OCI-LY3 (cell line): ENCODE measurements around the gene ZNF423.

ENCODE experiments used
- H2AFZ ChIP-seq: fragments of 200-600, 300-600 bp; shearing (Covaris generic); 2 replicates; pipeline ENCODE4 v1.6.0; 2014; ENCODE audit warnings: antibody characterized with exemption, low read depth, low read length
- H3K27ac ChIP-seq: fragments of 200-600, 300-600 bp; sonication (generic); 2 replicates; pipeline ENCODE4 v1.5.1; 2014; ENCODE audit warnings: mild to moderate bottlenecking, low read length, moderate library complexity, mixed read lengths
- H3K27me3 ChIP-seq: fragments of 200-600, 300-600 bp; sonication (generic); 2 replicates; pipeline ENCODE4 v1.6.1; 2014; ENCODE audit warnings: low read depth, low read length, mixed read lengths
- H3K36me3 ChIP-seq: fragments of 200-600, 300-600 bp; sonication (generic); replicated peaks from 2 replicates; pipeline ENCODE3; 2014; ENCODE audit warnings: low read depth, low read length, mixed read lengths
- H3K4me1 ChIP-seq: fragments of 300-600, 200-600 bp; sonication (generic); 2 replicates; pipeline ENCODE4 v1.6.1; 2014; ENCODE audit warnings: low read length, mixed read lengths
- H3K4me2 ChIP-seq: fragments of 200-600, 300-600 bp; sonication (generic); 2 replicates; pipeline ENCODE4 v1.6.1; 2014; ENCODE audit warnings: low read length, mixed read lengths
- H3K4me3 ChIP-seq: fragments of 300-600, 200-600 bp; sonication (generic); 2 replicates; pipeline ENCODE4 v1.5.1; 2014; ENCODE audit warnings: antibody characterized with exemption, mild to moderate bottlenecking, low read length, moderate library complexity
- H3K79me2 ChIP-seq: fragments of 300-600, 200-600 bp; shearing (Covaris generic); 2 replicates; pipeline ENCODE4 v1.6.1; 2014; ENCODE audit warnings: mild to moderate bottlenecking, low read length, mixed read lengths
- H3K9ac ChIP-seq: fragments of 300-600, 200-600 bp; shearing (Covaris generic); 2 replicates; pipeline ENCODE4 v1.6.0; 2014; ENCODE audit warnings: mild to moderate bottlenecking, low read length, moderate library complexity
- H3K9me3 ChIP-seq: fragments of 200-600, 300-600 bp; shearing (Covaris generic); 2 replicates; pipeline ENCODE4 v1.6.1; 2014; ENCODE audit warnings: low read length, mixed read lengths; ENCODE audit not compliant: insufficient read depth
- H4K20me1 ChIP-seq: fragments of 200-600, 300-600 bp; sonication (generic); 2 replicates; pipeline ENCODE4 v1.6.1; 2016; ENCODE audit warnings: low read length, mixed read lengths; ENCODE audit not compliant: insufficient read depth
- CTCF ChIP-seq: fragments of 200-600, 300-600 bp; sonication (generic); IDR thresholded peaks from 2 replicates; pipeline ENCODE4 v1.5.1; 2014; ENCODE audit warnings: antibody characterized with exemption, low read length, low read depth
- EZH2phosphoT487 ChIP-seq: fragments of 200-600 bp; shearing (Covaris generic); IDR thresholded peaks from 2 replicates; pipeline ENCODE4 v1.6.1; 2018; ENCODE audit warnings: antibody characterized with exemption, mixed run types, low read depth

The ZNF423 gene

DNA sequence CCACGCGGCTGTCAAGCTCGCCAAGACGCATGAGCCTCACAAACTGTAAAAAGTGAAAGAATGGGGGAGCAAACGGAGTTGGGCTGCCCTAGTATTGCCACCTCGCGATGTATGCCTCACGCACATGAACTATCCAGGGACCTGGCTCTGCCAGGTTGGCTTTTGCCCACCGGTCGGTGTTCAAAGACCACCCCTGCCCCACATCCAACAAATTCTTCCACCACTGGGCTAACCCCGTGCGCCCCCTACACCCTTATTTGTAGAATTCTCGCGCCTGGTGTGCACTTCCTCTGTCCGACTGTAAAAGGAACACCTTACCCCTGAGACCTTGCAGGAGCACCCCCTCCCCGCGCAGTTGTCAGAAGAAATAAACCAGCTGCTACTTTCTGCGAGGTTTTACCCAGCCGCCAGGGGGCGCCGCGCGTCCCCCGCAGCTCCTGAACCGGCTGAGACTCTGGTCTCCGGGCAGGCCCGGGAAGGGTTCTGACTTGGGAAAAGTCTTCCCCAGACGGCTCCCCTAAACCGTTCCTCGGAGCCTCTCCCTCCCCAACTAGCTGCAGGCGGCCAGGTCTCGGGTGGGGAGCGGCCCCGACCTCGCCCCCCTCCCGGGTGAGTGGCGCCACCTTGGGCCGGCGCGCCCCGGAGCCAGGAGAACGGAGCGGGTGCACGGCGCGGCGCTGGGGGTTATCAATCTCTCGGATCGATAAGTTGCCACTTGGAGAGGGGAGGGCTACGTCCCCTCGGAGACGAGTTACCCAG is 1.7 kb upstream of the ZNF423 start:
- TF ChIP-seq EZH2phosphoT487 (no peak), CTCF (peak; percentile 73)
- Histone ChIP-seq H4K20me1 (no peaks in the 10 kb centered on the region), H3K4me3 (0 out of 2 replicates have a peak overlapping the region, but pooled peaks have one; percentile 86), H2AFZ (no peak overlapping the region), H3K27me3 (peaks cover 28% of the 10 kb centered on the region), H3K4me1 (no peaks in the 10 kb centered on the region), H3K4me2 (peak overlapping the region; percentile 75), H3K9me3 (no peaks in the 10 kb centered on the region), H3K36me3 (no peaks in the 10 kb centered on the region), H3K27ac (no peak overlapping the region), H3K9ac (no peak overlapping the region), H3K79me2 (no peaks in the 10 kb centered on the region)

DNA sequence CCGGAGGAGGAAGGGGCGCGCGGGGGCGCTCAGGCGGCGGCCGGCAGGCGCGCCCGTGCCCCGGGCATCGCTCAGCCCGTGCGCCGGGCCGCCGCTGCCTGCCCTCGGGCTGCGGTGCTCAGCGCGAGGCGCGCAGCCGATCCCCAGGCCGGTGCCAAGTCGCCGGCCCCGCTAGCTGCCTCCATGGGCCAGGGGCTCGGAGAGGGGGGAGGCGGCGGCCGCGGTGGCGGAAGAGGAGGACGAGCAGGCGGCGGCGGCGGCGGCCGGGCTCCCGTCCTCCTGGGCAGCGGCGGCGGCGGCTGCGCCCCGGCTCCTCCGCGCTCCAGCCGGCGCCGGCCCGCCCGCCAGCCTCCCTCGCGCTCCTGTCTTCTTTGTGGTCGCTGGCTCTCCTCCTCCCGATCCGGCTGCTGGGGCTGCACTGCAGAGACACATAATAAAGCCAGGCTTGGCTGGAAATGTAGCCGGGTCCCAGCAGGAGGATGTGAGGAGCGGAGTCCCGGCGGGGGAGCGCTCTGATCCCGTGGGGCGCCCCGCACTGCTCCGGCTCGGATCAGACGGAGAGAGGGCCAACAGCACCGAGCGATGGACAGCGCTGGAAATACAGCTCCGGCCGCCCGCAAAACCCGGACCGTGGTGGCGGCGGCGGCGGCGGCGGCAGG is 889 bp upstream of the ZNF423 start:
- Histone ChIP-seq H3K27ac (no peak overlapping the region), H3K4me3 (peak overlapping the region; percentile 86), H3K9ac (0 out of 2 replicates have a peak overlapping the region, but pooled peaks have one; percentile 30), H3K36me3 (no peaks in the 10 kb centered on the region), H3K79me2 (no peaks in the 10 kb centered on the region), H3K4me2 (peak overlapping the region; percentile 75), H4K20me1 (0 out of 2 replicates have a peak, but pooled peaks cover under 1% of the 10 kb centered on the region), H2AFZ (no peak overlapping the region), H3K27me3 (peaks cover 31% of the 10 kb centered on the region), H3K9me3 (no peaks in the 10 kb centered on the region), H3K4me1 (no peaks in the 10 kb centered on the region)
- TF ChIP-seq EZH2phosphoT487 (no peak), CTCF (no peak)

DNA sequence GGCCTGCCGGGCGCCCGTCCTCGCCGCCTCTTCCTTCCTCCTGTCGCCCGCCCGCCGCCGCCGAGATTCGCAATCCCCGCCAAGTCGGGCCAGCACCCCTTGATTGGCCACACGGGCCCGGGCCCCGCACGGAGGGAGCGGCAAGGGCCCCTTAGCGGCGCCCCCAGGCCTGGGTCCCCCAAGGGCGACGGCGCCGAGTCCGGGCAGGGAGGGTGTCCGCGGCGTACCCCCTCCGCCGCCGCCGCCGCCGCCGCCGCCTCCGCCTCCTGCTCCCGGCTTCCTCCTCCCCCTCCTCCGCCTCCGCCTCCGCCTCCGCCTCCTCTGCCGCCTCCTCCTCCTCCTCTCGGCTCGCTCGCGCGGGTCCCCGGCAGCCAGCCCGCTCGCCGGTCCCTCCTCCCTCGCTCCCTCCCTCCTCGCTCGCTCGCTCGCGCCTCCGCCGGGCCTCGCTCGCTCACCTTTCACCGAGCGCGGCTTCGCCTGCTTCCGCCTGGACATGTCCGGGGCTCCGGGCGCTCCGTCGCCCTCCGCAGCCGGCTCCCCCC is 561 bp downstream of the ZNF423 start:
- Histone ChIP-seq H3K9me3 (no peaks in the 10 kb centered on the region), H3K4me3 (peak overlapping the region; percentile 86), H3K27me3 (peaks cover 46% of the 10 kb centered on the region), H3K4me1 (no peaks in the 10 kb centered on the region), H3K36me3 (no peaks in the 10 kb centered on the region), H2AFZ (peak overlapping the region; percentile 77; the same call in 1 of the 2 replicates), H3K4me2 (peak overlapping the region; percentile 75), H3K9ac (peak overlapping the region; percentile 64), H3K27ac (no peak overlapping the region), H4K20me1 (0 out of 2 replicates have a peak, but pooled peaks cover 5% of the 10 kb centered on the region), H3K79me2 (no peaks in the 10 kb centered on the region)
- no peak for TF ChIP-seq CTCF
- TF ChIP-seq EZH2phosphoT487 = no peak

DNA sequence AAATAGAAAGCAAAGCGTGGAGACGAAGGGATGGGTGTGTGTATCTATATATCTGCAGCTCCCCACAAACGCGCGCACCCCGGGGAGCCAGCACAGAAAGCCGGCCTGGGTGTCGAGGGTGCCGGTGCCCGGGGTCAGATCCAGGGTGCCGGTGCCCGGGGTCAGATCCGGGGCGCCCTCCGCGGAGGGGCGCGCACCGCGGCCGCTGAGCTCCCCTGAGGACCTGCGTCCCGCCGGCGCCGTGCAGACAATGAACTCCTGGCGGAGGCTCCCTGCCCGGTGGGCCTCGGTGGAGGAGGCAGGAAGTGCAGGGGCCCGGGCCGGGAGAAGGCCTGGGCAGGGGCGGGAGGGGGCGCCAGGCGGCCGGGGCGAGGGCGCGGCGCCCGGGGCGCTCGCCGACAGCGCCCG is 1.1 kb downstream of the ZNF423 start:
- H3K9ac ChIP-seq = peak overlapping the region; percentile 64; the same call in 1 of the 2 replicates
- H3K4me1 ChIP-seq = no peaks in the 10 kb centered on the region
- H3K27ac ChIP-seq = no peak overlapping the region

More for the DNA sequence above, 1.1 kb downstream of the ZNF423 start:
- Histone ChIP-seq H3K9me3 (no peaks in the 10 kb centered on the region), H3K4me2 (peak overlapping the region; percentile 75), H3K36me3 (no peaks in the 10 kb centered on the region), H3K79me2 (no peaks in the 10 kb centered on the region), H3K4me3 (peak overlapping the region; percentile 86), H4K20me1 (0 out of 2 replicates have a peak, but pooled peaks cover 5% of the 10 kb centered on the region), H3K27me3 (peaks cover 51% of the 10 kb centered on the region), H2AFZ (no peak overlapping the region)
- no peak for TF ChIP-seq EZH2phosphoT487
- TF ChIP-seq CTCF = no peak
